HT-29 (cell line): ENCODE data around the gene TBX6. TPM values are rescaled to one million over a fixed set of nuclear protein-coding genes. Genes with fewer than 3 reads are reported as not detected.

Experiments used
- DNase-seq: peaks from one replicate; pipeline ENCODE4 v3.0.0-alpha.2; 2015; ENCODE audit warnings: low spot score
- total RNA-seq: library from RNA; depleted of rRNA; stranded (reverse); fragments of >200 nt; shearing (Covaris generic); gene quantifications from 2 replicates; pipeline ENCODE4 v1.2.3, GENCODE V29; 2014; rRNA removed

Gene TBX6
- total RNA-seq, 1 experiment from 2014 or later = 3.5 TPM

GRCh38 chr16:30040221-30040620 is 51.5 kb downstream of the TBX6 start:
- DNase-seq = no peak

Other genes with a start within 250 kb of the TBX6 start
- 90.0 and 91.7 TPM in 2 replicates for gene CDIPT, start 228.7 kb downstream of the TBX6 start, total RNA-seq
- 12.3 and 17.8 TPM in 2 replicates for gene SEZ6L2, start 192.4 kb downstream of the TBX6 start, total RNA-seq
- gene ASPHD1, start 191.4 kb downstream of the TBX6 start, total RNA-seq = 19.5 and 24.0 TPM in 2 replicates
- gene KCTD13, start 165.7 kb downstream of the TBX6 start, total RNA-seq = 20.4 and 25.9 TPM in 2 replicates
- 103 and 110 TPM in 2 replicates for gene TMEM219, start 129.8 kb downstream of the TBX6 start, total RNA-seq
- gene TAOK2, start 118.1 kb downstream of the TBX6 start, total RNA-seq = 56.5 and 56.8 TPM in 2 replicates
- 21.1 and 23.2 TPM in 2 replicates for gene HIRIP3, start 96.3 kb downstream of the TBX6 start, total RNA-seq
- gene INO80E, start 95.7 kb downstream of the TBX6 start, total RNA-seq = 72.2 and 79.2 TPM in 2 replicates
- gene DOC2A, start 80.9 kb downstream of the TBX6 start, total RNA-seq = 0.89 TPM in 1 of 2 replicates, not detected in the other
- gene C16orf92, start 68.7 kb downstream of the TBX6 start, total RNA-seq = not detected in 2 replicates
- gene TLCD3B, start 60.7 kb downstream of the TBX6 start, total RNA-seq = 0.79 TPM in 1 of 2 replicates, not detected in the other
- 1,983 and 2,051 TPM in 2 replicates for gene ALDOA, start 26.2 kb downstream of the TBX6 start, total RNA-seq
- gene PPP4C, start 15.9 kb downstream of the TBX6 start, total RNA-seq = 215 and 226 TPM in 2 replicates
- gene YPEL3, start 4.3 kb upstream of the TBX6 start, total RNA-seq = 14.3 and 16.2 TPM in 2 replicates
- gene GDPD3, start 21.6 kb upstream of the TBX6 start, total RNA-seq = 1.2 and 1.5 TPM in 2 replicates
- gene MAPK3, start 31.3 kb upstream of the TBX6 start, total RNA-seq = 34.5 and 39.2 TPM in 2 replicates
- gene CORO1A, start 91.7 kb upstream of the TBX6 start, total RNA-seq = 7.6 and 10.1 TPM in 2 replicates
- 143 and 216 TPM in 2 replicates for gene BOLA2B, start 101.7 kb upstream of the TBX6 start, total RNA-seq
- gene SLX1A, start 102.0 kb upstream of the TBX6 start, total RNA-seq = 81.6 and 97.9 TPM in 2 replicates
- gene SULT1A3, start 107.3 kb upstream of the TBX6 start, total RNA-seq = 7.5 and 14.0 TPM in 2 replicates
- 0.39 and 1.0 TPM in 2 replicates for gene NPIPB13, start 156.6 kb upstream of the TBX6 start, total RNA-seq